NT2/D1 (cell line): ENCODE data around the gene ABHD3.

Source experiments
- SUZ12 ChIP-seq: IDR thresholded peaks from 2 replicates; pipeline ENCODE4 v1.6.1; 2011; ENCODE audit not compliant: insufficient read length, insufficient read depth; ENCODE audit errors: extremely low read depth
- YY1 ChIP-seq: IDR thresholded peaks from 2 replicates; pipeline ENCODE4 v1.6.1; 2011; ENCODE audit not compliant: insufficient read length, insufficient read depth
- ZNF274 ChIP-seq: IDR thresholded peaks from 2 replicates; pipeline ENCODE4 v1.6.1; 2011; ENCODE audit warnings: mild to moderate bottlenecking, low read depth, low read length

- TF ChIP-seq SUZ12 (no peak), YY1 (no peak), ZNF274 (no peak)
Observed at GRCh38 chr18:21663578-21663977, 41.0 kb downstream of the ABHD3 start.
